ENCODE measurements around the gene ELAVL3.

- TF ChIP-seq POLR2AphosphoS5 (IDR thresholded peaks at IDR 0.05; ENCODE audit: low read depth, low read length): no peak
- TF ChIP-seq POLR2A (IDR thresholded peaks at IDR 0.05; ENCODE audit: low read depth, low read length): no peak
- TF ChIP-seq SPI1 (IDR thresholded peaks at IDR 0.05; ENCODE audit: low read depth, low read length): no peak
- no peak for TF ChIP-seq TAF1 (IDR thresholded peaks at IDR 0.05; ENCODE audit: low read depth, low read length)
Observed at GRCh38 chr19:11444059-11444458, 36.8 kb downstream of the ELAVL3 start.

All from GM12891 (cell line).